ENCODE data around the gene UBA6. TPM values are rescaled to one million over a fixed set of nuclear protein-coding genes. Genes with fewer than 3 reads are reported as not detected.
A peak's percentile ranks its signal among the peaks of the same experiment; 100 is the strongest.

Gene UBA6
- total and polyA plus RNA-seq, 9 of the 15 experiments (the other 6 are each of a cell fraction or from before 2014, with no cell fraction given) = 22.9 to 139 (median 94.6) TPM

DNA sequence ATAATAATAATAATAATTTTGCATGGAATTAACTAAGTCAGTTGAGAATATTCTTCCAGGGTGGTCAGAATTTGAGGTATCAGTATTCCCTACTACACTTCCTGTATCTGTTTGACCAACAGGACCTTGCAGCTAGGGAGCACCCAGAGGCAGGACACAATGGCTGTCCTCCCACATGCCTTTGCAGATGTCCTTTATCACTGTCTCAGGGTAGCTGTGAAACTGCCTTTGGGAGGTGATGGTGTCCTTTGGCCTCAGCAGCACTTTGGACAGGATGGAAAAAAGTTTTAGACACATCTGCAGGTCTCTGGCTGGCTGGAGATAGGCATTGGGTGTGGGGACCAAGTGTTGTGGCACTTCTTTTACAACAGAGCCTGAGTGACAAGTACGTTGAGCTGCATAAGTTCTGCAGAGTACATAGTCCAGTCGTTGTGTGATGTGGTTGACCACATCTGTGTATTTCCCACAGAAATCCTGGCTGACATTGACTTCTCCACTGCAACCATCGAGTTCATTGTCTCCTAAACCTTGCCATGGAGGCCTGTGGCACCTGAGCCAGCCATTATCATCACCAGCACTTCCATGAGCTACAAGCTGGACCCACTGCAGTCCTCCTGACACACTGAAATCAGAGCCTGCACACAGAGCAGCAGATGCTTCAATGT, 19.1 kb upstream of the UBA6 start (continued):
- TF ChIP-seq ID3 (CRISPR knock-in tag; IDR thresholded peaks at IDR 0.05) (no peak), ID3 (tag; IDR thresholded peaks at IDR 0.05) (peak; percentile 81), PHB2 (IDR thresholded peaks at IDR 0.05; ENCODE audit: low read depth) (no peak), TEAD4 (IDR thresholded peaks at IDR 0.05; ENCODE audit: low read length) (0 out of 2 replicates have a peak, but pooled peaks have one; percentile 6), TEAD4 (CRISPR knock-in tag; IDR thresholded peaks at IDR 0.05; ENCODE audit: borderline replicate concordance) (no peak), LARP7 (IDR thresholded peaks at IDR 0.05) (no peak), RFX5 (IDR thresholded peaks at IDR 0.05; ENCODE audit: low read depth, low read length) (no peak), PHF21A (IDR thresholded peaks at IDR 0.05; ENCODE audit: borderline replicate concordance, low read depth) (no peak), ZNF263 (CRISPR knock-in tag; IDR thresholded peaks at IDR 0.05; ENCODE audit: borderline replicate concordance) (peak; percentile 79), CBFB (CRISPR knock-in tag; IDR thresholded peaks at IDR 0.05) (no peak), LEF1 (IDR thresholded peaks at IDR 0.05) (no peak), HINFP (tag; conservative IDR thresholded peaks at IDR 0.05; ENCODE audit: low read depth) (no peak), ZNF639 (CRISPR knock-in tag; conservative IDR thresholded peaks at IDR 0.05 in 1 of 2, IDR thresholded peaks at IDR 0.05 in 1 of 2) (no peak), YY1 (IDR thresholded peaks at IDR 0.05; ENCODE audit: borderline replicate concordance in 1 of 3, control insufficient read depth in 1 of 3, extremely low read depth in 1 of 3, insufficient read depth in 3 of 3, insufficient read length in 1 of 3, insufficient replicate concordance in 2 of 3, low read depth in 1 of 3, low read length in 2 of 3) (peak in 1 of 3 experiments; percentile 75), PHTF2 (CRISPR knock-in tag; IDR thresholded peaks at IDR 0.05) (no peak), TEAD1 (CRISPR knock-in tag; IDR thresholded peaks at IDR 0.05) (no peak), DEAF1 (CRISPR knock-in tag; IDR thresholded peaks at IDR 0.05) (no peak), ZBTB1 (CRISPR knock-in tag; IDR thresholded peaks at IDR 0.05; ENCODE audit: borderline replicate concordance, low read depth) (no peak), CBFA2T2 (conservative IDR thresholded peaks at IDR 0.05) (peak; percentile 10; the same call in 1 of the 2 replicates), ZNF444 (CRISPR knock-in tag; IDR thresholded peaks at IDR 0.05) (no peak)
- TF ChIP-seq, protein P1, sequence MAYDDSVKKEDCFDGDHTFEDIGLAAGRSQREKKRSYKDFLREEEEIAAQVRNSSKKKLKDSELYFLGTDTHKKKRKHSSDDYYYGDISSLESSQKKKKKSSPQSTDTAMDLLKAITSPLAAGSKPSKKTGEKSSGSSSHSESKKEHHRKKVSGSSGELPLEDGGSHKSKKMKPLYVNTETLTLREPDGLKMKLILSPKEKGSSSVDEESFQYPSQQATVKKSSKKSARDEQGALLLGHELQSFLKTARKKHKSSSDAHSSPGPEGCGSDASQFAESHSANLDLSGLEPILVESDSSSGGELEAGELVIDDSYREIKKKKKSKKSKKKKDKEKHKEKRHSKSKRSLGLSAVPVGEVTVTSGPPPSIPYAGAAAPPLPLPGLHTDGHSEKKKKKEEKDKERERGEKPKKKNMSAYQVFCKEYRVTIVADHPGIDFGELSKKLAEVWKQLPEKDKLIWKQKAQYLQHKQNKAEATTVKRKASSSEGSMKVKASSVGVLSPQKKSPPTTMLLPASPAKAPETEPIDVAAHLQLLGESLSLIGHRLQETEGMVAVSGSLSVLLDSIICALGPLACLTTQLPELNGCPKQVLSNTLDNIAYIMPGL (CRISPR knock-in tag; IDR thresholded peaks at IDR 0.05) = no peak

All from K562 (cell line).